NOMO-1 treated with dmso at 0.1 percent for 144 hours (cell line): ENCODE measurements around the gene IL21.
"Not testable (repeated sequence)": the region's sequence is repeated elsewhere in the genome, so short reads cannot be mapped to it uniquely, and the experiment has no call there.

Source experiments
- DNase-seq: peaks from one replicate; lab custom pipeline; 2025; ENCODE audit not compliant: unreplicated experiment; lab: John Stamatoyannopoulos, UW

IL21 gene

GRCh38 chr4:122621016-122621507 lies at the start of gene IL21:
TSS of gene IL21 (minus strand) at chr4:122621066. CDS start at chr4:122621011, 55 bp downstream.
- DNase-seq: no peak

GRCh38 chr4:122669911-122670738 lies 49.3 kb upstream of the IL21 start:
- no peak for DNase-seq

- no peak for DNase-seq
Measured at GRCh38 chr4:122668241-122668640, 47.4 kb upstream of the IL21 start.

- DNase-seq: no peak
Measured at GRCh38 chr4:122666527-122667245, 45.8 kb upstream of the IL21 start.

- DNase-seq: peak; percentile 4
Measured at GRCh38 chr4:122665161-122665929, 44.5 kb upstream of the IL21 start.

GRCh38 chr4:122663814-122664610 lies 43.1 kb upstream of the IL21 start:
- DNase-seq: no peak

GRCh38 chr4:122663291-122663690 lies 42.4 kb upstream of the IL21 start:
- DNase-seq: no peak

- DNase-seq: no peak
Measured at GRCh38 chr4:122662701-122663100, 41.8 kb upstream of the IL21 start.

GRCh38 chr4:122661176-122662160 lies 40.6 kb upstream of the IL21 start:
- no peak for DNase-seq

GRCh38 chr4:122658818-122659295 lies 38.0 kb upstream of the IL21 start:
- DNase-seq: no peak

GRCh38 chr4:122658377-122658776 lies 37.5 kb upstream of the IL21 start:
- DNase-seq: no peak

- DNase-seq: no peak
Measured at GRCh38 chr4:122657553-122657952, 36.7 kb upstream of the IL21 start.

GRCh38 chr4:122656583-122656982 lies 35.7 kb upstream of the IL21 start:
- not testable (repeated sequence) for DNase-seq

GRCh38 chr4:122652379-122652778 lies 31.5 kb upstream of the IL21 start:
- peak; percentile 28 for DNase-seq

- no peak for DNase-seq
Measured at GRCh38 chr4:122650148-122650547, 29.3 kb upstream of the IL21 start.

- DNase-seq: no peak
Measured at GRCh38 chr4:122647656-122648055, 26.8 kb upstream of the IL21 start.

- no peak for DNase-seq
Measured at GRCh38 chr4:122643257-122643656, 22.4 kb upstream of the IL21 start.

GRCh38 chr4:122639181-122639580 lies 18.3 kb upstream of the IL21 start:
- DNase-seq: no peak

- DNase-seq: peak; percentile 93
Measured at GRCh38 chr4:122636697-122637096, 15.8 kb upstream of the IL21 start.
